ENCODE measurements around the gene SIK1.

Gene SIK1

DNA sequence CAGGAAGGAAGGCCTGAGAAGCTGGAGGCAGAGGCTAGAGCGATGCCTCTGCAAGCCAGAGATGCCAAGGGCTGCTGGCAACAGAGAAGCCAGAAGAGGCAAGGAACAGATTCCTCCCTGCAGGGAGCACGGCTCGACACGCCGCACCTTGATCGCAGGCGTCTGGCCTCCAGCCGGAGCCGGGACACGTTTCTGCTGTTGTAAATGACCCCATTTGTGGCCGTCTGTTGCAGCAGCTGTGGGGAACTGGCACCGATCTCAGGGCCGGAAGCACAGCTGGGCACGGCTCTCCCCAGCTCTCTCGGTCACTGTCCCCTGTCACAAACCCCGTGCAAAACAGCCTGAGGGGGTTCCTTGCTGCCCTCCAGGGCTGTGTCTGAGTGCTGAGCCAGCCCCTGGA is 59.6 kb downstream of the SIK1 start:
- DNase-seq (ENCODE audit: low spot score): no peak

DNA sequence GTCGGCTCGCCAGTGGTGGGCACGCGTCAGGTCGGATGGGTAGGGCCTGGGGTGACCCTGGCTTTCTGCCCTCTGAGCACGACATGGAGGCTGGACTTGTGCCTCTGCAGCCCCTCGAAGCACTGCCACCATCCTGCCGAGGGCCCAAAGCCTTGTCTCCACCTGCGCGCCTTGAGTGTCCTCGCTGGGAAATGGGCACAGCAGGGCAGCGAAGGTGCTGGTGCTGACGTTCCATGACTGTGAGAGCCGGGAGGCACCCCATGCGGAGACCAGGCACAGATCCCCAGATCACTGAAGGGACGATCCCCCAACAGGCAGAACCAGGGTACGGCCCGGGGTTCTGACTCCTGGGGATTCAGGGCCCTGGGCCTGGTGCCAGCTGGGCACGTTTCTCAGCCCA is 60.3 kb downstream of the SIK1 start:
- DNase-seq (ENCODE audit: low spot score): no peak

DNA sequence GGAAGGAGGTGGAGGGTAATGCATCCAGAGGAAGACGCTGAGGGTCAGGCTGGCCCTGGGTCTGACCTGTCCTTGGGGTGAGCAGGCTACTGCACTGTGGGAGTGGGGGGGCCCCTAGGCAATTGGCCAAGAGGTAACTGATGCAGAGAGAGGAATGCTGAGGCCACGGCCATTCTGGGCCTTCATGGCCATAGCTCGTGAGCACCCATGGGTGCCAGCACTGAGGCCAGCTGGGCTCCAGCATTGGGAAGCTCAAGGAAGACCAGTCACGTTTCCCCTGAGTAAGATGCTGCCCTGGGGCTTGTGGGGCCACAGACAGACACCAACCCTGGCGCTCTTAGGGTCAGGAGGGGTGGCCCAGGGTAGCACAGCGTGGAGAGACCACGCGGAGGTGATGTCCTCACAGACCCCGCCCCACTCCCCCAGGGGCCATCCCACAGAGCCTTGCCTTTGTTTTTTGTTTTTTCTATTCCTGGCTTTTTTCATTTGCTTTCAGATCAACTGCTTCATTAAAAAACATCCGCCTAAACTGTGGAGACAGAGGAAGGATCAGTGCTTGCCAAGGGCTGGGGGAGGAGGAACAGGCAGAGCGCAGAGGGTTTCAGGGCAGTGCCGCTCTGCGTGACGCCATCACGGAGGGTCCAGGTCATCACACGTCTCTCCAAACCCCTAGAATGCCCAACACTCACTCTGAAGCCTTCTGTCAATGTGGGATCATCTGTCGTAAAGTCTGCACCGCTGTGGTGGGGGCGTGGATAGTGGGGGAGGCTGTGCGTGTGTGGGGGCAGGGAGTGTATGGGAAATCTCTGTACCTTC is 61.1 kb downstream of the SIK1 start:
- no peak for DNase-seq (ENCODE audit: low spot score)

DNA sequence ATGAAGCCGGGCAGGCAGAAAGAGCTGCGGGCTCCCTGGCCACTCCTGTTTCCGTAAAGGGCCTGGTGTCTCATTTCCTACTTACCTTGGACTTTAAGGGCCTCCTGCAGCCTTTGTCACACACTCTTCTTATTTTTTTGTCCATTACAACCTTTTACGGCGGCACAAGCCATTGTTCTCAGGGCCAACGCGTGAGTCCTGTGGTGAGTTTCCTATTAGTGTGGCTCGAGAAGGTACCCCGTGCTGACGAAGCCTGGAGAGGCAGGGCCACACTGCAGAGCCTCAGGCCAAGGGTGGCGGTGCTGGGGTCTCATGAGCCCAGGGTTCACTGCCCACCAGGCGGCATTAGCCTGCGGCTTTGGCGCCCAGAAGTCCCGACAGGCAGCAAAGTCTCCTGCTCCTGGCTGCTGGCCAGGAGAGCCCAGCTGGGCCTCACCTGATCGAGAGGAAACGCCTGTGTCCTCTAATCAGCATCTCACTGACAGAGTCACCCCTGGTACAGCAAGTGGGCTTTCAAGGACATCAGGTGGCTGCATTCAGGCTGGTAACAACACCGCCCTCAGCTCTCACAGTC is 62.0 kb downstream of the SIK1 start:
- DNase-seq (ENCODE audit: low spot score): no peak
